H1 (cell line): ENCODE measurements around the gene NID2. TPM values are rescaled to one million over a fixed set of nuclear protein-coding genes. Genes with fewer than 3 reads are reported as not detected.
A peak's percentile ranks its signal among the peaks of the same experiment; 100 is the strongest.

ENCODE experiments used
- CTCF ChIA-PET: fragments of 300-600 bp; sonication (Branson Sonifier 250); formaldehyde crosslinking; loops from one replicate; lab custom pipeline; 2021; ENCODE audit not compliant: partially characterized antibody; lab: Charles Lee
- POLR2A ChIA-PET: fragments of 300-600 bp; sonication (Branson Sonifier 250); formaldehyde crosslinking; loops from one replicate; lab custom pipeline; 2021; ENCODE audit warnings: inconsistent platforms; ENCODE audit not compliant: partially characterized antibody; lab: Charles Lee
- DNase-seq, 2 experiments: peaks; one replicate each; pipeline versions ENCODE4 v3.0.0 to v3.0.0-alpha.2; 2010 to 2022; ENCODE audit warnings: low spot score in 2 of 2, low read depth in 1 of 2, mixed read lengths in 1 of 2
- FAIRE-seq: peaks from 2 replicates; lab custom pipeline; 2011; peaks lifted over from hg19 to GRCh38; lab: Jason Lieb, UNC
- H2AFZ ChIP-seq: 2 replicates; pipeline ENCODE4 v1.8.1; 2012; ENCODE audit warnings: low read length, inconsistent platforms
- H2AK5ac ChIP-seq: 2 replicates; pipeline ENCODE4 v1.6.1; 2013; ENCODE audit warnings: low read depth, low read length
- H2BK120ac ChIP-seq: replicated peaks from 2 replicates; pipeline ENCODE3; 2013; ENCODE audit warnings: low read depth, low read length, inconsistent platforms
- H2BK12ac ChIP-seq: 2 replicates; pipeline ENCODE4 v1.6.1; 2013; ENCODE audit warnings: low read depth, low read length
- H2BK15ac ChIP-seq: 2 replicates; pipeline ENCODE4 v1.6.1; 2013; ENCODE audit warnings: low read length
- H2BK20ac ChIP-seq: 2 replicates; pipeline ENCODE4 v1.6.1; 2013; ENCODE audit warnings: low read length
- H2BK5ac ChIP-seq: 2 replicates; pipeline ENCODE4 v1.6.1; 2013; ENCODE audit warnings: low read depth, low read length
- H3K14ac ChIP-seq: 2 replicates; pipeline ENCODE4 v1.6.1; 2013; ENCODE audit warnings: inconsistent platforms; ENCODE audit not compliant: insufficient read length
- H3K18ac ChIP-seq: 2 replicates; pipeline ENCODE4 v1.6.1; 2013; ENCODE audit warnings: low read length; ENCODE audit errors: extremely low read depth
- H3K23ac ChIP-seq: 2 replicates; pipeline ENCODE4 v1.6.1; 2013; ENCODE audit warnings: inconsistent platforms; ENCODE audit not compliant: insufficient read length
- H3K23me2 ChIP-seq: 2 replicates; pipeline ENCODE4 v1.6.1; 2013; ENCODE audit warnings: low read depth, low read length
- H3K27ac ChIP-seq: 2 replicates; pipeline ENCODE4 v1.6.1; 2011; ENCODE audit warnings: low read depth, low read length, inconsistent platforms
- H3K27me3 ChIP-seq, 4 experiments: replicated peaks in 1 of 4; 1 replicate in 1 of 4; 2 replicates in 3 of 4; pipeline versions ENCODE4 v1.6.1 to v1.8.1; 2011 to 2013; ENCODE audit warnings: low read length in 3 of 4, mild to moderate bottlenecking in 3 of 4, inconsistent platforms in 2 of 4, mixed read lengths in 2 of 4, moderate library complexity in 1 of 4; ENCODE audit not compliant: control insufficient read depth in 3 of 4, insufficient read depth in 3 of 4; ENCODE audit errors: extremely low read depth in 1 of 4
- H3K36me3 ChIP-seq, 4 experiments: 2 replicates each; pipeline versions ENCODE4 v1.6.1 to v1.8.1; 2011 to 2013; ENCODE audit warnings: mild to moderate bottlenecking in 4 of 4, low read length in 3 of 4, moderate library complexity in 2 of 4, control low read depth in 1 of 4, inconsistent platforms in 1 of 4; ENCODE audit not compliant: insufficient read depth in 4 of 4, control insufficient read depth in 2 of 4
- H3K4ac ChIP-seq: replicated peaks from 2 replicates; pipeline ENCODE3; 2013; ENCODE audit warnings: low read length, low read depth, mixed read lengths, inconsistent platforms; ENCODE audit not compliant: insufficient read length
- H3K4me1 ChIP-seq, 4 experiments: replicated peaks in 1 of 4; 1 replicate in 1 of 4; 2 replicates in 3 of 4; pipeline versions ENCODE4 v1.6.1 to v1.8.1; 2011 to 2013; ENCODE audit warnings: low read length in 3 of 4, inconsistent platforms in 2 of 4, mixed read lengths in 1 of 4; ENCODE audit not compliant: insufficient read depth in 4 of 4, control insufficient read depth in 3 of 4
- H3K4me2 ChIP-seq, 2 experiments: 2 replicates each; pipeline versions ENCODE4 v1.6.1 to v1.8.1; 2011 to 2013; ENCODE audit warnings: low read depth in 2 of 2, low read length in 2 of 2, control low read depth in 1 of 2, inconsistent platforms in 1 of 2, mild to moderate bottlenecking in 1 of 2; ENCODE audit not compliant: insufficient read depth in 1 of 2
- H3K4me3 ChIP-seq, 4 experiments: fragments of 200-600, 300-600 bp in 1 of 4; sonication (generic), shearing (Covaris generic), sonication (Bioruptor Twin) in 1 of 4; 2 replicates each; pipeline versions ENCODE4 v1.5.1 to v1.8.1; 2011 to 2016; ENCODE audit warnings: low read length in 4 of 4, low read depth in 3 of 4, control low read depth in 2 of 4, inconsistent platforms in 2 of 4, mild to moderate bottlenecking in 2 of 4, mixed read lengths in 1 of 4, moderate library complexity in 1 of 4; ENCODE audit not compliant: insufficient read depth in 2 of 4; ENCODE audit errors: extremely low read depth in 1 of 4
- H3K56ac ChIP-seq: replicated peaks from 2 replicates; pipeline ENCODE3; 2013; ENCODE audit warnings: low read depth, mild to moderate bottlenecking, mixed read lengths, low read length, inconsistent platforms; ENCODE audit not compliant: insufficient read length
- H3K79me1 ChIP-seq: 2 replicates; pipeline ENCODE4 v1.6.1; 2013; ENCODE audit warnings: low read depth, low read length, control low read depth
- H3K79me2 ChIP-seq, 2 experiments: 2 replicates each; pipeline versions ENCODE4 v1.6.1 to v1.8.1; 2012 to 2013; ENCODE audit warnings: low read length in 2 of 2, mild to moderate bottlenecking in 2 of 2, inconsistent platforms in 1 of 2; ENCODE audit not compliant: insufficient read depth in 2 of 2, control insufficient read depth in 1 of 2
- H3K9ac ChIP-seq, 4 experiments: replicated peaks in 1 of 4; 1 replicate in 1 of 4; 2 replicates in 3 of 4; pipeline versions ENCODE4 v1.6.1 to v1.8.1; 2011 to 2013; ENCODE audit warnings: low read depth in 3 of 4, low read length in 3 of 4, control low read depth in 2 of 4, mild to moderate bottlenecking in 2 of 4, moderate library complexity in 2 of 4, inconsistent platforms in 1 of 4; ENCODE audit errors: extremely low read depth in 1 of 4
- H3K9me3 ChIP-seq, 2 experiments: 2 replicates each; pipeline versions ENCODE4 v1.6.1 to v1.8.1; 2012 to 2013; ENCODE audit warnings: mild to moderate bottlenecking in 2 of 2, moderate library complexity in 2 of 2, control low read depth in 1 of 2, inconsistent platforms in 1 of 2, low read depth in 1 of 2, low read length in 1 of 2, mixed read lengths in 1 of 2; ENCODE audit not compliant: insufficient read depth in 2 of 2
- H4K20me1 ChIP-seq, 2 experiments: replicated peaks in 1 of 2; 2 replicates each; pipeline versions ENCODE3 to v1.8.1; 2011 to 2013; ENCODE audit warnings: inconsistent platforms in 2 of 2, low read length in 2 of 2, mild to moderate bottlenecking in 1 of 2; ENCODE audit not compliant: insufficient read depth in 2 of 2, control insufficient read depth in 1 of 2
- H4K5ac ChIP-seq: 2 replicates; pipeline ENCODE4 v1.6.1; 2013; ENCODE audit warnings: low read length, low read depth, mixed read lengths, inconsistent platforms; ENCODE audit not compliant: insufficient read length
- H4K8ac ChIP-seq: 2 replicates; pipeline ENCODE4 v1.8.0; 2013; ENCODE audit warnings: mild to moderate bottlenecking, moderate library complexity, low read length, inconsistent platforms; ENCODE audit not compliant: insufficient read depth; ENCODE audit errors: extremely low read depth
- H4K91ac ChIP-seq: replicated peaks from 2 replicates; pipeline ENCODE3; 2013; ENCODE audit warnings: low read length, mixed read lengths, inconsistent platforms; ENCODE audit not compliant: insufficient read length
- JUND ChIP-seq: IDR thresholded peaks from 2 replicates; pipeline ENCODE4 v1.6.1; 2011; ENCODE audit warnings: mild to moderate bottlenecking, improper control_type of control experiment, low read length
- RAD21 ChIP-seq, 2 experiments: IDR thresholded peaks in 1 of 2; conservative IDR thresholded peaks in 1 of 2; 2 replicates each; pipeline ENCODE4 v1.6.1; 2011; ENCODE audit warnings: low read depth in 2 of 2, low read length in 2 of 2, improper control_type of control experiment in 1 of 2, inconsistent platforms in 1 of 2, mild to moderate bottlenecking in 1 of 2, moderate library complexity in 1 of 2
- SAP30 ChIP-seq: fragments of 300-600 bp; sonication (generic); IDR thresholded peaks from 2 replicates; pipeline ENCODE4 v1.7.1; 2012; ENCODE audit warnings: low read length, moderate library complexity, mild to moderate bottlenecking, inconsistent platforms; ENCODE audit not compliant: insufficient read depth, insufficient replicate concordance
- TAF1 ChIP-seq: IDR thresholded peaks from 2 replicates; pipeline ENCODE4 v1.6.1; 2011; ENCODE audit warnings: mild to moderate bottlenecking, low read depth, low read length
- ZNF274 ChIP-seq: IDR thresholded peaks from 2 replicates; pipeline ENCODE4 v1.7.0; 2012; ENCODE audit warnings: low read length, borderline replicate concordance; ENCODE audit errors: extremely low read depth
- WGBS, 2 experiments: shearing (Covaris generic) in 1 of 2; methylation state at CpG; one replicate each; pipeline versions ENCODE4 v1.1.6 to v1.1.7; 2013 to 2015; ENCODE audit warnings: low lambda C conversion rate in 2 of 2, mixed read lengths in 2 of 2, inconsistent platforms in 1 of 2, low coverage in 1 of 2, missing lambda C conversion rate in 1 of 2; ENCODE audit not compliant: insufficient replicate concordance in 2 of 2, insufficient coverage in 1 of 2, insufficient read length in 1 of 2; ENCODE audit errors: extremely low coverage in 1 of 2, missing lambda C conversion rate in 1 of 2; 5-methylcytosine and 5-hydroxymethylcytosine counted together
- polyA plus RNA-seq, 7 experiments: library from polyadenylated mRNA; depleted of rRNA in 3 of 7; stranded (reverse) in 5 of 7; unstranded in 2 of 7; fragments of >200 nt in 5 of 7; fragments of 200-250 nt in 2 of 7; gene quantifications; 1 replicate in 5 of 7; 2 replicates in 1 of 7; 4 replicates in 1 of 7; pipeline versions ENCODE4 v1.2.1 to v1.2.3, GENCODE V29; 2011 to 2013; ENCODE audit warnings: missing spikeins in 2 of 7, mixed read lengths in 2 of 7
- total RNA-seq: library from RNA; stranded (reverse); fragmentation: NEBNext Ultra II Directional; extraction: Animal tissue kit (Norgen Biotek cat#: 25700); gene quantifications from 2 replicates; pipeline ENCODE4 v1.2.1, GENCODE V29; 2021
- TF ChIP-seq, protein P1 (sequence below), 3 experiments: IDR thresholded peaks; 1 replicate in 2 of 3; 2 replicates in 1 of 3; pipeline versions ENCODE4 v1.5.1 to v1.6.1; 2011; ENCODE audit warnings: low read length in 3 of 3, mild to moderate bottlenecking in 3 of 3, inconsistent platforms in 2 of 3, low read depth in 1 of 3, moderate library complexity in 1 of 3; ENCODE audit not compliant: insufficient read depth in 1 of 3; ENCODE audit errors: control extremely low read depth in 1 of 3

NID2 gene
- total and polyA plus RNA-seq, 2 of the 8 experiments (the other 6 are each of a cell fraction or from before 2014, with no cell fraction given) = 6.1 to 12.6 TPM

DNA sequence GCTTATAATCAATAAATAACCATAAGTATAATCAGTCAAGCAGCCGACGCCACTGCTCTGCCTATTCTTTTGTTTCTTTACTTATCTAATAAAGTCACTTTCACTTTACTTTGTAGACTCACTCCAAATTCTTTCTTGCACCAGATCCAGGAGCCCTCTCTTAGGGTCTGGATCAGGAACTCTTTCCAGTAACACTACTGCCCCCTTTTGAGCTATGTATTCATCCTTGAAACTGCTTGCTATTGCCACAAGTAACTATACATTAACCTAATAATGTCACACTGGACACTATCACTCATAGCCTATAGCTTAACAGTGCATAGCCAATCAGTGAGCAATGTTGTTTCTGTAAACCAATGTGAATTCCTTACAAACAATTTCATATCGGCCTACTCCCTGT, 2.8 kb upstream of the NID2 start:
- no peak overlapping the region for H2BK15ac ChIP-seq
- no peaks in the 10 kb centered on the region for H3K79me1 ChIP-seq
- H3K4me3 ChIP-seq = no peak overlapping the region
- H4K20me1 ChIP-seq = peaks cover 0 to 2% of the 10 kb centered on the region in 2 experiments
- H3K14ac ChIP-seq = no peak overlapping the region
- H3K4ac ChIP-seq = no peak overlapping the region
- no peak overlapping the region for H2AK5ac ChIP-seq
- H2AFZ ChIP-seq = no peak overlapping the region
- peaks cover 0 to 6% (median under 1%) of the 10 kb centered on the region in 4 experiments; a peak in 2 of 7 replicates for H3K4me1 ChIP-seq
- H3K9ac ChIP-seq = no peak overlapping the region
- H3K18ac ChIP-seq = no peak overlapping the region
- no peak overlapping the region for H2BK5ac ChIP-seq
- H2BK120ac ChIP-seq = no peak overlapping the region
- no peak overlapping the region for H3K56ac ChIP-seq
- H3K9me3 ChIP-seq = no peaks in the 10 kb centered on the region
- peaks cover 19% of the 10 kb centered on the region for H3K23me2 ChIP-seq
- H3K36me3 ChIP-seq = no peaks in the 10 kb centered on the region
- H2BK20ac ChIP-seq = no peak overlapping the region
- H4K5ac ChIP-seq = no peak overlapping the region
- no peak overlapping the region for H2BK12ac ChIP-seq
- TF ChIP-seq ZNF274 (no peak), SAP30 (no peak), JUND (no peak), TAF1 (no peak), RAD21 (IDR thresholded peaks at IDR 0.05 in 1 of 2, conservative IDR thresholded peaks at IDR 0.05 in 1 of 2; ENCODE audit: low read depth in 2 of 2, low read length in 2 of 2) (peak; percentile 57 to 62)
- TF ChIP-seq, protein P1, sequence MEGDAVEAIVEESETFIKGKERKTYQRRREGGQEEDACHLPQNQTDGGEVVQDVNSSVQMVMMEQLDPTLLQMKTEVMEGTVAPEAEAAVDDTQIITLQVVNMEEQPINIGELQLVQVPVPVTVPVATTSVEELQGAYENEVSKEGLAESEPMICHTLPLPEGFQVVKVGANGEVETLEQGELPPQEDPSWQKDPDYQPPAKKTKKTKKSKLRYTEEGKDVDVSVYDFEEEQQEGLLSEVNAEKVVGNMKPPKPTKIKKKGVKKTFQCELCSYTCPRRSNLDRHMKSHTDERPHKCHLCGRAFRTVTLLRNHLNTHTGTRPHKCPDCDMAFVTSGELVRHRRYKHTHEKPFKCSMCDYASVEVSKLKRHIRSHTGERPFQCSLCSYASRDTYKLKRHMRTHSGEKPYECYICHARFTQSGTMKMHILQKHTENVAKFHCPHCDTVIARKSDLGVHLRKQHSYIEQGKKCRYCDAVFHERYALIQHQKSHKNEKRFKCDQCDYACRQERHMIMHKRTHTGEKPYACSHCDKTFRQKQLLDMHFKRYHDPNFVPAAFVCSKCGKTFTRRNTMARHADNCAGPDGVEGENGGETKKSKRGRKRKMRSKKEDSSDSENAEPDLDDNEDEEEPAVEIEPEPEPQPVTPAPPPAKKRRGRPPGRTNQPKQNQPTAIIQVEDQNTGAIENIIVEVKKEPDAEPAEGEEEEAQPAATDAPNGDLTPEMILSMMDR (IDR thresholded peaks at IDR 0.05; ENCODE audit: control extremely low read depth in 1 of 3, insufficient read depth in 1 of 3, low read depth in 1 of 3, low read length in 3 of 3) = peak in 2 of 3 experiments; percentile 38 to 45; a peak in 2 of 4 replicates
- FAIRE-seq (no peak), DNase-seq (no peak)
- H4K8ac ChIP-seq = no peak overlapping the region
- H3K79me2 ChIP-seq = no peaks in the 10 kb centered on the region
- H3K27me3 ChIP-seq = peaks cover 5 to 34% (median 28%) of the 10 kb centered on the region in 4 experiments
- H3K27ac ChIP-seq = no peak overlapping the region
- 56% methylated on average over 3 of the region's 3 CpGs; no CpG with 5 or more reads in 1 of the 2 experiments for WGBS, 2 experiments
- no peak overlapping the region for H3K23ac ChIP-seq
- no peak overlapping the region for H4K91ac ChIP-seq
- CTCF ChIA-PET = interaction anchor here (0.7 to 6.2 kb wide), 30 partner anchors 10 to 199 kb away, joined by 3 to 135 read pairs (median 5); partner anchors contain the start of gene PTGDR
- POLR2A ChIA-PET = interaction anchor here (1.0 to 1.4 kb wide), 3 partner anchors 10 to 28 kb away, joined by 3 to 5 read pairs (median 4); no protein-coding TSS in a partner anchor
- H3K4me2 ChIP-seq = no peak overlapping the region
